Measurements from ENCODE around the gene LRRC27. TPM values are rescaled to one million over a fixed set of nuclear protein-coding genes. Genes with fewer than 3 reads are reported as not detected.
A peak's percentile ranks its signal among the peaks of the same experiment; 100 is the strongest.

Gene LRRC27
- total RNA-seq, 1 experiment from 2014 or later = 5.1 TPM

- no peak for DNase-seq (ENCODE audit: low read depth, low spot score)
- in situ Hi-C loops (cut with HindIII; ENCODE audit: low pct_unique_long_range_greater_than_20kb, low sequenced_read_pairs) = no loop called here
Observed at GRCh38 chr10:132410056-132410778, 78.2 kb downstream of the LRRC27 start.

DNA sequence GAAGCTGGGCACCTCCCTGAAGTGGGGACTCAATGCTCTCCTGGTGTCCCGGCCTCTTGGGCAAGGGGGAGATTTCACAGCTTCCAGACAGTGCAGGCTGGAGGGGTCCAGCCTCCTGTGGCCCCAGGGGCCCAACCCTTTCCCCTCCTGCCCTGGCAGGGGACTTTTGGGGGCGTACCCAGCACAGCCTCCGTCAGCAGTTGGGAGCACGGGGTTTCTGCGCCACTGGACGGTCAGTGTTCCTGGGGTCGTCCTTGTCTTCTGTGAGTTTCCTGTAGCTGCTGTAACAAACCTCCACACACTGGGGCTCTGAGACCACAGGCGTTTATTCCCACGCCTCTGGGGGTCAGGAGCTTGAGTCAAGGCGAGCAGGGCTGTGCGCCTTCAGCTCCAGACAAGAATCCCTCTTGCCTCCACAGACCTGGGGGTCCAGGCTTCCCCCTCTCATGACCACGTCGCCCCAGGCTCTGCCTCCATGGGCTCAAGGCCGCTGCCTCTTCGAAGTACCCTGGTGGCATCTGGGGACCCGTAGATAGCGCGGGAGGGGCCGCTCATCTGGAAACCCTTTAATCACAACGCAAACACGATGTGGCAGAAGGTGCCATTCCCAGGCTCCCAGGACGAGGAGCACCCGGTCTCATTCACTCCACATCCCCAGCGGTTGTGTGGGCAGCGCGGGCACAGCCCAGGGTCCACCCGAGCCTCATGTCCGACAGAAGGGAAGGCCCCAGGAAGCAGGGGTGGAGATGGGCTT lies 79.0 kb downstream of the LRRC27 start:
- no peak for DNase-seq (ENCODE audit: low read depth, low spot score)
- in situ Hi-C loops (cut with HindIII; ENCODE audit: low pct_unique_long_range_greater_than_20kb, low sequenced_read_pairs) = no loop called here

DNA sequence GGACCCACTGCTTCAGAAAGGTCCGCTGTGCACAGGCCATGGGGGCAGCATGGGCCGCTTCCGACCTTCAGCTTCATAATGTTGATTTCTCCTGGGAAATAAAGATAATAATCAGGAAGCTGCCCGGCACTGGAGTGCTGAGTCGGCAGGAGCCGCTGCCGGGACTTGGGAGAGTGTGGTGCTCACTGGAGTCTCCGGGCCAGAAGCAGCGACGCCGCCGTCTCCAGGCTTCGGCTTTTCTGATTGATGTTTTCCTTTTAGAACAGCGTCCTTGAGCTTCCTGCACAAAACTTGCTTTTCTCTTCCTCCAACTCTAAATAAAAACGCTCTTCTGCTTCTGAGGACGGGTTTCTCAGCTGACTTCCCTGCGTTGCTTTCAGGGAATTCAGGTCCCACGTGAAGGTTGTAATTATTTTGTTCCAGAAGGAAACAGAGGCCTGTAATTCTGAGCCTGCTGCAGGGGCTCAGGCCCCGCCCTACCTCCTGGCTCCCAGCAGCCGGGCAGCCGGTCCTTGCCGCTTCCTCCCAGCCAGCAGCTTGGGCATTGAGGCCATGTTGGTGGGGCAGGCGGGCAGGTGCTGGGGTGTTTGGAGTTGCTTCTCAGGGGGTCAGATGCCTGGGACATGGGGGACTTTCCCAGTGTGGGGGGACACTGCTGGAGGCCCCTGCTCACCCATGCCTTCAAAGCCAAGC lies 79.7 kb downstream of the LRRC27 start:
- in situ Hi-C loops (cut with HindIII; ENCODE audit: low pct_unique_long_range_greater_than_20kb, low sequenced_read_pairs) = no loop called here
- no peak for DNase-seq (ENCODE audit: low read depth, low spot score)

DNA sequence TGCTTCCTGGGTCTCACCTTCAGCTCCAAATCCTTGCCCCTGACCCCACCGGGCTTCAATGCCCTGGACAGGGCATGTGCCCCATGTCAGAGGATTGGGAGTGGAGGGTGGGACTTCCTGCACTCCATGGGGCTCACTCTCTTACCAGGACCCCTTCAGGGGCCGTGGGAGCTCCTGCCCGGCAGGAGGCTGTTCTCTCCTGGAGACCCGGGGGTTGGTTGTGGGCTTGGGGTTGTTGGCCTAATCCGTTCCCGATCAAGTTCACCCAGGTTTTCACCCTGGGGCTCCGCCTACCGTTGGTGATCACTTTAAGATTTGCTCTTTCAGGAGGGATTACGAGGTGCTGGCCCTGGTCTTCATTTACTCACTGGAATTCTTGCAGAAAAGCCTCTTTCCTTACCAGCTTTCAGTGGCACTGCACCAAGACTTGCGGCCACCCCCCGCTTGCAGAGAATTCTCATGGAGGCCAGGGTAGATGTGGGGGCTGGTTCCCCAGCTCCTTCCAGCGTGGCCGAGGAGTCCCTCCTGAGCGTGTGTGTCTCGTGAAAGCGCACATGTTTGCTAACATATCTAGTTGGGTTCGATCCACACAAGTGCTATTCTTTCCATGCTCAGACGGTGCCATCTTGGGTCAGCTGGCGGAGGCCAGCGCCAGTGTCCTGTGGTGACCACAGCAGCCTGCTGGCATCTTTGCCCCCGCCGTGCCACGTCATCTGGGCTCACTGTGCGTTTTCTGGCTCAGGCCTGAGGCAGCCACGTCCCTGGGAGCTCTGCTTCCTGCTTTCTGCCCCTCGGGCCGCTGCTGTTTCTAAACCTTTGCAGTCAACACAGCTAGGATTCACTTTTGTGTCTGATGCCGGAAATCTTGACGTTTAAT lies 80.6 kb downstream of the LRRC27 start:
- in situ Hi-C loops (cut with HindIII; ENCODE audit: low pct_unique_long_range_greater_than_20kb, low sequenced_read_pairs) = no loop called here
- no peak for DNase-seq (ENCODE audit: low read depth, low spot score)

DNA sequence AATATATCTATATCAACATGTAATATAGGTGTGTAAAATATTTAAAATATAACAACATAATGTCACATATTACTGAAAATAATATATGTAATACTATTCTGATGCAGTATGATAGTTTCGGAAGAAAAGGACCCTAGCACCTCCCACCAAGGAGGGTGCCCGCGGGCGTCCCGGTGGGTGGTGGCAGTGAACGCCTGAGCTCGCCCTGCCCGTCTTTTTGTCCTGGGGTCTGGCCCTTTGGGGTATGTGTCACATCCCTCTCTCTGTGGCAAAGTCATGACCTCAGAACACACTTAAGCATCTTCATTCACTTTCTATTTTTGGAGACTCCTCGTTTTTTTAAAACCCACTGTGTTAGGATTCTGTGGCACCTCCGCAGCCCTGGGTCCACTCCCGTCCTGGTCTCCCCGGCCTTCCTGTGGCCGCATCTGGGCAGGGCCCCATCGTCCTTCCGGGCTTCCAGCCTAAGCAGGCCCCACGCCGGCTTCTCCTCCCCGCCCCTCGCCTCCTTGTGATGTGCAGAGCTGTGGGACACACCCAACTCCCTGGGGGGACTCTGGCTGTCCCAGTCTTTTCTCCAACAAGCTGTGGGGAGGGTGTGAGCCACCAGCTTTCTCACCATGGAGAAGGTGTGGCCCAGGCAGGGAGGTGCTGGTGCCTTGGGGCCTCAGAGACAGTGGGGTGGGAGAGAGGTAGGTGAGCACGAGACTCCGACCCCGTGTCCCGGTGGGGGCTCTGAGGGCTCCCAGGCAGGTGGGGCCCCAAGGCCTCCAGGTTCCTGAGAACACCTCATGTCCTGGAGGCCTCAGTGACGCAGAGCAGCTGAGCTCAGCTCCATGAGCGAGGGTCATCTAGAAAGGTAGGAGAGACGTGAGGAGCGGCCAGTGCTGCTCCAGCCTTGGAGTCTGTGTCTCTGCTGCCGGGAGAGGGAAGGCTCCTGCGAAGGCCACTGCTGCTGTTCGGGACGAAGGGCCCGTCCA lies 81.5 kb downstream of the LRRC27 start:
- DNase-seq (ENCODE audit: low read depth, low spot score) = no peak
- in situ Hi-C loops (cut with HindIII; ENCODE audit: low pct_unique_long_range_greater_than_20kb, low sequenced_read_pairs) = no loop called here

GRCh38 chr10:132414402-132415016 lies 82.5 kb downstream of the LRRC27 start:
- in situ Hi-C loops (cut with HindIII; ENCODE audit: low pct_unique_long_range_greater_than_20kb, low sequenced_read_pairs) = no loop called here
- no peak for DNase-seq (ENCODE audit: low read depth, low spot score)

- no peak for DNase-seq (ENCODE audit: low read depth, low spot score)
- in situ Hi-C loops (cut with HindIII; ENCODE audit: low pct_unique_long_range_greater_than_20kb, low sequenced_read_pairs) = no loop called here
Observed at GRCh38 chr10:132415255-132415654, 83.3 kb downstream of the LRRC27 start.

GRCh38 chr10:132415956-132416355 lies 84.0 kb downstream of the LRRC27 start:
- in situ Hi-C loops (cut with HindIII; ENCODE audit: low pct_unique_long_range_greater_than_20kb, low sequenced_read_pairs) = no loop called here
- no peak for DNase-seq (ENCODE audit: low read depth, low spot score)

GRCh38 chr10:132416566-132417256 lies 84.7 kb downstream of the LRRC27 start:
- in situ Hi-C loops (cut with HindIII; ENCODE audit: low pct_unique_long_range_greater_than_20kb, low sequenced_read_pairs) = no loop called here
- DNase-seq (ENCODE audit: low read depth, low spot score) = no peak

DNA sequence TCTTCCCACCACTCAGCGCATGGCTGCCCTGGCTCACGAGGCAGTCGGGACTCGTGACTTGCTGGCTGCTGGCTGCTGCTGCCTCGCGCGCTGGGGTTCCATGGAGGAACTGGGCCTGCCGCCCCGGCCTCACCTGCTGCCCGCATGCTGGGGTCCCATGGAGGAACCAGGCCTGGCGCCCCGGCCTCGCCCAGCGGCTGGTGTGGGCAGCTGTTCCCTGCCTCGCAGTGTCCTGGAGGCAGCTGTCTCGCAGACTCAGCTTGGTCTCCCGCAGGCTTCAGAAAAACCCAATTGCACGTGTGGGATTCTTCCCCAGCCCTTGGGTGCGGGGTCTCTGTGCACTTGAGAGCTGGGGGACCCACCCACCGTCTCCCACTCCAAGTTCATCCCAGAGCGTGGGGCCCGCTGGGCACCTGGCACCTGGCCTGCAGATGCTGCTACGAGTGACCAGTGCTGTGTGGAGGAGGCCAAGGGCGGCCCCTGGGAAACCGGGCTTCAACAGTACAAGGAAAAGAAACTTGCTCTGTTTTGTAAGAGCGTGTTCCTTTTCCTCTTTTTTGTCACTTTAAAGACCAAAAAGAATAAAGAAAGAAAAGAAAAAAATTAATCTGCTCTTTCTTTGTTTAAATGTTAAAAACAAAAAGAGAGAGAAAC lies 85.4 kb downstream of the LRRC27 start:
- in situ Hi-C loops (cut with HindIII; ENCODE audit: low pct_unique_long_range_greater_than_20kb, low sequenced_read_pairs) = no loop called here

DNA sequence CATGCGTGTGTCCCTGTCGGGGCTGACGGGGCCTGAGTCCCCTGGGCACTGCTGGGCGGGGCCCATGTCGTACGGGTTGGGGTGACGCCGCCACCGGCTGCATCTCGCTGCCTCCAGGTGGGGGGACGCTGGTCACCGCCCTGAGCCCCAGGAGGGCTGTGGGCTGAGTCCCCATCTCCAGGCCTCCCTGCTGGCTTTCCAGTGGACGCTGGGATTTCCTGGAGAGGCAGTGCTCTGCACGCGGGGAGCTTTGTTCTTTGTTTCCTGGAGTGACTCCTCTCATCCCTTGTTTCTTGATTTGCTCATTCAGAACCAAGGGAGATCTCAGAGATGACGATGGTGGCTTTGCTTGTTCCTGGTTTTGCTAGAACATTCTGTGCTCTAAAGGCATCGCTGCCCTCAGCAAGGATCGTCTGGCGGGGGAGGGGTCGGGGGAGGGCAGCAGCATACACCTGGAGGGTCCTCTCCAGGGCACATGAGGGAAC lies 86.0 kb downstream of the LRRC27 start:
- peak; percentile 4 for DNase-seq (ENCODE audit: low read depth, low spot score)
- in situ Hi-C loops (cut with HindIII; ENCODE audit: low pct_unique_long_range_greater_than_20kb, low sequenced_read_pairs) = no loop called here

More for the DNA sequence above, 85.4 kb downstream of the LRRC27 start:
- no peak for DNase-seq (ENCODE audit: low read depth, low spot score)

DNA sequence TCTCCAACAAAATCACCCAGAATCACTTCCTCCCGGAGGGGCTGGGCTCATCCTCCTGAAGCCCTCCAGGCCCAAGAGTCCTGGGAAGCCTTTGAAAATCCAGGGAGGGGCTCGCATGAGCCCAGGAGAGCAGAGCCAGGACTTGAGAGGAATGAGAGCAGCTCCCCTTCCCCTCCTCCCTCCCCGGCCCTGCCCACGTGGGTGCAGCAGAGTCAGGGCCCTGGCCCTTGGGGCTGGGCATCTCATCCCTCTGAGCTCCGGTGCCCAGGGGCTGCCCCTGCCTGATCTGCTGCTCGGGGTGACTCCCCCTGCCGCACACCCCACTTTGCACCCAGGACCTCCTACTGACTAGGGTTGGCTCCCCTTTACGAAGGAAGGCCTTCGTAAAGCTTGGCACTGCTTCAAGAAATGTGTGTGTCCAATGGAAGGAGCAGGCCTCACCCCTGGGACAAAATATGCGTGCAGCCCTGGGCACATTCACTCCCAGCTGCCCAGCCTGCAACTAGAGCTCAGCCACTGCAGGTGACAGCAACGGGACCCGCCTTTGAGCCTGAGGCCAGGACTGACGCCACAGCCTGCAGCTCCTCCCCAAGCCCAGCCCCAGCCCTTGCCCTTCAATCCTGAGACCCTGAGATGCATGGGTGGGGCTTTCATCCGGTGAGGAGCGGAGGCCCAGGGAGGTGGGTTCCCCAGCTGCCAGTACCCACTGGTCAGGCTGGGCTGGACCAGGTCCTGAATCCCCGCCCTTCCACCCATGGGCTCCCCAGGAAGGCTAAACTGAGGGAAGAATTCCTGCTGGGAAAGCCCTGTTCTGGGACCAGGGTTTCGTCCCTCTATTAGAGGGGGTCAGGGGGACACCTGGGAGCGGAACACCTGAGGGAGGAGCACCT lies 86.8 kb downstream of the LRRC27 start:
- DNase-seq (ENCODE audit: low read depth, low spot score) = no peak
- in situ Hi-C loops (cut with HindIII; ENCODE audit: low pct_unique_long_range_greater_than_20kb, low sequenced_read_pairs) = no loop called here

- in situ Hi-C loops (cut with HindIII; ENCODE audit: low pct_unique_long_range_greater_than_20kb, low sequenced_read_pairs) = no loop called here
- no peak for DNase-seq (ENCODE audit: low read depth, low spot score)
Observed at GRCh38 chr10:132419538-132420468, 87.8 kb downstream of the LRRC27 start.

Measured in SK-MEL-5 (cell line).